Activated CD8-positive, alpha-beta memory T cell treated with anti-CD3 and anti-CD28 coated beads for 1 hour (primary cell): ENCODE measurements around the gene CUTC.

ENCODE experiments used
- DNase-seq, 2 donors: peaks; one replicate each; pipeline ENCODE4 v3.0.0-alpha.2; 2020; ENCODE audit warnings: low read depth in 1 of 2; ENCODE audit errors: extremely low read depth in 1 of 2

Gene CUTC

GRCh38 chr10:99781734-99782429 lies 49.8 kb downstream of the CUTC start:
- DNase-seq = no peak

GRCh38 chr10:99782447-99783286 lies 50.6 kb downstream of the CUTC start, which contains the start of gene ABCC2:
Gene ABCC2 (plus strand): TSS chr10:99782640. CDS start chr10:99782845, 205 bp downstream.
- DNase-seq = no peak

- no peak for DNase-seq
These were observed 52.1 kb downstream of the CUTC start for GRCh38 chr10:99784016-99784726.

GRCh38 chr10:99784727-99785441 lies 52.9 kb downstream of the CUTC start:
- DNase-seq = no peak

- DNase-seq = no peak
These were observed 53.6 kb downstream of the CUTC start for GRCh38 chr10:99785646-99786045.

- no peak for DNase-seq
These were observed 55.3 kb downstream of the CUTC start for GRCh38 chr10:99787311-99787710.

GRCh38 chr10:99787782-99788445 lies 55.9 kb downstream of the CUTC start:
- no peak for DNase-seq

GRCh38 chr10:99788598-99789256 lies 56.7 kb downstream of the CUTC start:
- DNase-seq = no peak

- DNase-seq = no peak
These were observed 59.8 kb downstream of the CUTC start for GRCh38 chr10:99791831-99792230.

GRCh38 chr10:99793819-99794218 lies 61.8 kb downstream of the CUTC start:
- DNase-seq = no peak

- no peak for DNase-seq
These were observed 64.9 kb downstream of the CUTC start for GRCh38 chr10:99796928-99797327.

GRCh38 chr10:99798031-99798430 lies 66.0 kb downstream of the CUTC start:
- DNase-seq = no peak

- no peak for DNase-seq
These were observed 66.9 kb downstream of the CUTC start for GRCh38 chr10:99798920-99799319.

GRCh38 chr10:99799613-99800012 lies 67.6 kb downstream of the CUTC start:
- DNase-seq = no peak

GRCh38 chr10:99804471-99804870 lies 72.4 kb downstream of the CUTC start:
- no peak for DNase-seq

GRCh38 chr10:99805190-99805589 lies 73.2 kb downstream of the CUTC start:
- no peak for DNase-seq
